Neuronal stem cell (in vitro differentiated cells): ENCODE data around the gene NINJ2.
A peak's percentile ranks its signal among the peaks of the same experiment; 100 is the strongest.

Experiments used
- DNase-seq: peaks from one replicate; pipeline ENCODE4 v3.0.0-alpha.2; 2013; ENCODE audit warnings: low spot score
- H2AFZ ChIP-seq: one replicate; pipeline ENCODE4 v1.6.1; 2013; ENCODE audit warnings: mild to moderate bottlenecking, low read length, inconsistent platforms
- H2AK5ac ChIP-seq: 2 replicates; pipeline ENCODE4 v1.6.1; 2013; ENCODE audit warnings: low read depth, mild to moderate bottlenecking, inconsistent platforms, low read length, moderate library complexity, mixed read lengths
- H2BK120ac ChIP-seq: 2 replicates; pipeline ENCODE4 v1.6.1; 2013; ENCODE audit warnings: low read depth, mild to moderate bottlenecking, inconsistent platforms, low read length, moderate library complexity, mixed read lengths
- H2BK12ac ChIP-seq: one replicate; pipeline ENCODE4 v1.6.1; 2013; ENCODE audit warnings: low read length, inconsistent platforms
- H2BK15ac ChIP-seq: 2 replicates; pipeline ENCODE4 v1.6.1; 2013; ENCODE audit warnings: mild to moderate bottlenecking, low read length, inconsistent platforms, mixed read lengths
- H2BK5ac ChIP-seq: one replicate; pipeline ENCODE4 v1.6.1; 2013; ENCODE audit warnings: inconsistent platforms, mild to moderate bottlenecking, low read length, moderate library complexity
- H3K14ac ChIP-seq: one replicate; pipeline ENCODE4 v1.6.1; 2013; ENCODE audit warnings: low read length, inconsistent platforms
- H3K18ac ChIP-seq: 2 replicates; pipeline ENCODE4 v1.6.1; 2013; ENCODE audit warnings: low read length, inconsistent platforms
- H3K23ac ChIP-seq: 2 replicates; pipeline ENCODE4 v1.6.1; 2013; ENCODE audit warnings: low read depth, mild to moderate bottlenecking, mixed read lengths, low read length, inconsistent platforms; ENCODE audit not compliant: poor library complexity
- H3K27ac ChIP-seq: replicated peaks from 3 replicates; pipeline ENCODE4 v1.5.1; 2013; ENCODE audit warnings: low read length, inconsistent platforms
- H3K27me3 ChIP-seq, 3 experiments: 2 replicates each; pipeline ENCODE4 v1.6.1; 2013; ENCODE audit warnings: low read length in 3 of 3, mild to moderate bottlenecking in 2 of 3, inconsistent platforms in 1 of 3, low read depth in 1 of 3, mixed read lengths in 1 of 3, moderate library complexity in 1 of 3; ENCODE audit not compliant: control insufficient read depth in 3 of 3, insufficient read depth in 3 of 3
- H3K36me3 ChIP-seq, 2 donors: replicated peaks in 1 of 2; 2 replicates each; pipeline ENCODE4 v1.6.1; 2013; ENCODE audit warnings: low read length in 2 of 2; ENCODE audit not compliant: control insufficient read depth in 2 of 2, insufficient read depth in 2 of 2
- H3K4ac ChIP-seq: 2 replicates; pipeline ENCODE4 v1.6.1; 2013; ENCODE audit warnings: inconsistent platforms, mild to moderate bottlenecking, low read length, moderate library complexity
- H3K4me1 ChIP-seq, 2 donors: 1 replicate in 1 of 2; 2 replicates in 1 of 2; pipeline ENCODE4 v1.6.1; 2013; ENCODE audit warnings: low read length in 2 of 2, low read depth in 1 of 2; ENCODE audit not compliant: control insufficient read depth in 2 of 2, insufficient read depth in 1 of 2
- H3K4me2 ChIP-seq: one replicate; pipeline ENCODE4 v1.6.1; 2013; ENCODE audit warnings: mild to moderate bottlenecking, low read length, inconsistent platforms; ENCODE audit not compliant: insufficient read depth, poor library complexity, severe bottlenecking
- H3K4me3 ChIP-seq, 2 donors: 2 replicates each; pipeline ENCODE4 v1.5.1; 2013; ENCODE audit warnings: low read length in 2 of 2, mild to moderate bottlenecking in 2 of 2, inconsistent platforms in 1 of 2, moderate library complexity in 1 of 2
- H3K79me1 ChIP-seq: one replicate; pipeline ENCODE4 v1.6.1; 2013; ENCODE audit warnings: low read depth, mild to moderate bottlenecking, inconsistent platforms, low read length, moderate library complexity
- H3K9ac ChIP-seq: one replicate; pipeline ENCODE4 v1.6.1; 2013; ENCODE audit warnings: mild to moderate bottlenecking, low read depth, low read length, inconsistent platforms; ENCODE audit not compliant: poor library complexity
- H3K9me3 ChIP-seq, 2 donors: replicated peaks in 1 of 2; 2 replicates each; pipeline versions ENCODE3 to v1.6.1; 2013; ENCODE audit warnings: low read length in 2 of 2, mild to moderate bottlenecking in 2 of 2, inconsistent platforms in 1 of 2, low read depth in 1 of 2, mixed read lengths in 1 of 2, moderate library complexity in 1 of 2; ENCODE audit not compliant: control insufficient read depth in 2 of 2, insufficient read depth in 1 of 2
- H4K8ac ChIP-seq: one replicate; pipeline ENCODE4 v1.6.1; 2013; ENCODE audit warnings: low read depth, mild to moderate bottlenecking, inconsistent platforms, low read length, moderate library complexity
- H4K91ac ChIP-seq: one replicate; pipeline ENCODE4 v1.6.1; 2013; ENCODE audit warnings: low read length, low read depth, mild to moderate bottlenecking, inconsistent platforms; ENCODE audit not compliant: poor library complexity
- WGBS, 2 donors: extraction: QIAGEN DNeasy Blood & Tissue Kit; methylation state at CpG; one replicate each; pipeline ENCODE4 v1.1.7; 2013; ENCODE audit warnings: missing lambda C conversion rate in 2 of 2, mixed read lengths in 1 of 2; ENCODE audit not compliant: insufficient read length in 2 of 2, insufficient replicate concordance in 1 of 2; ENCODE audit errors: extremely low coverage in 2 of 2; 5-methylcytosine and 5-hydroxymethylcytosine counted together

The NINJ2 gene

GRCh38 chr12:697481-697880, 34.2 kb upstream of the NINJ2 start:
- Histone ChIP-seq H3K14ac (no peak overlapping the region), H2AFZ (no peak overlapping the region), H3K36me3 (no peaks in the 10 kb centered on the region)

DNA sequence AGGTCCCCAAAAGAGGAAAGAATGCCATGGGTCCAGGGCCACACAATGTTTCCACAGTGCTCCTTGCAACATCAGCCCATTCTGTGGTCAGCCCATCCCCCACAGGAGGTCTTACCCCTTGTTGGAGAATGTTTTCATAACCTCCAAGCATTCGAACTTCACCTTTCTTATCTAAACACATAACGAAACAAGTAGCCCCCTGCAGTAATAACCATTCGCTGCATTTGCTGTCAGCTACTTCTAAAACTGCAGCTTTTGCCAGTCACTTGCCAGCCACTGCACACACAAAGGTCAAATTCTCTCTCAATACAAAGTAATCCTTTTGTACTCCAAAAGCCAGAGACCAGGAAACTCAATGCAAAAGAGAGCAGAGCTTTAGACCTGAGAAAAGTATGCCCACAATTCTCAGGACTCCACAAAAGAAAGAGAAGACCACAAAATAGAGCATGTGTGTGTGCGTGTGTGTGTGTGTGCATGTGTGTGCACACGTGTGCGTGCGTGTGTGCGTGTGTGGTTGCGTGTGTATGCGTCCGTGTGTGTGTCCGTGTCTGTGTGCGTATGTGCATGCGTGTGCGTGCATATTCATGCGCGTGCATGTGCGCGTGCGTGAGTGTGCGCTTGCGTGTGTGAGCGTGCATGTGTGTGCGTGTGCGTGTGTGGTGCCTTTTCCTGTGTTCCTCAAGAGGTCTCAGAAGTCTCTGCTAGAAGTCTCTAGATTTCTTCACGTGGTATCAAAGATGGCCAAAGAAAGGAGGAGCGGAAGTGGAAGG, 31.7 kb upstream of the NINJ2 start:
- H2BK5ac ChIP-seq: no peak overlapping the region
- H2BK12ac ChIP-seq: no peak overlapping the region
- no peak overlapping the region for H3K23ac ChIP-seq
- peaks cover 2 to 6% of the 10 kb centered on the region in 2 donors for H3K4me1 ChIP-seq
- no peaks in the 10 kb centered on the region for H3K36me3 ChIP-seq
- no peak overlapping the region for H2BK15ac ChIP-seq
- DNase-seq: no peak
- no peak overlapping the region for H3K4me2 ChIP-seq
- WGBS, 2 donors: no CpG with 5 or more reads among the region's 27 CpGs
- H3K79me1 ChIP-seq: no peaks in the 10 kb centered on the region
- H2AK5ac ChIP-seq: no peak overlapping the region
- no peak overlapping the region for H3K9ac ChIP-seq
- no peak overlapping the region for H2BK120ac ChIP-seq
- H3K14ac ChIP-seq: no peak overlapping the region
- no peak overlapping the region for H3K4ac ChIP-seq
- no peak overlapping the region for H3K27ac ChIP-seq
- no peaks in the 10 kb centered on the region for H3K27me3 ChIP-seq
- no peak overlapping the region for H4K8ac ChIP-seq
- peak overlapping the region in 1 of 2 donors; percentile 18 for H3K4me3 ChIP-seq
- H3K9me3 ChIP-seq: peaks cover 16 to 37% of the 10 kb centered on the region in 2 donors
- H3K18ac ChIP-seq: no peak overlapping the region
- no peak overlapping the region for H2AFZ ChIP-seq
- H4K91ac ChIP-seq: no peak overlapping the region

More at GRCh38 chr12:697481-697880, 34.2 kb upstream of the NINJ2 start:
- Histone ChIP-seq H2BK12ac (no peak overlapping the region), H2BK120ac (no peak overlapping the region), H3K79me1 (no peaks in the 10 kb centered on the region), H2BK5ac (no peak overlapping the region), H3K4me3 (no peak overlapping the region), H3K4me1 (peaks cover 3 to 5% of the 10 kb centered on the region in 2 donors), H2AK5ac (no peak overlapping the region), H3K27ac (no peak overlapping the region), H4K8ac (no peak overlapping the region), H3K23ac (no peak overlapping the region), H3K27me3 (no peaks in the 10 kb centered on the region), H2BK15ac (no peak overlapping the region), H3K4me2 (no peak overlapping the region), H3K4ac (no peak overlapping the region), H3K9ac (no peak overlapping the region), H3K9me3 (peaks cover 14 to 27% of the 10 kb centered on the region in 2 donors), H4K91ac (no peak overlapping the region), H3K18ac (no peak overlapping the region)
- DNase-seq: no peak
- no CpG with 5 or more reads among the region's 2 CpGs for WGBS, 2 donors

DNA sequence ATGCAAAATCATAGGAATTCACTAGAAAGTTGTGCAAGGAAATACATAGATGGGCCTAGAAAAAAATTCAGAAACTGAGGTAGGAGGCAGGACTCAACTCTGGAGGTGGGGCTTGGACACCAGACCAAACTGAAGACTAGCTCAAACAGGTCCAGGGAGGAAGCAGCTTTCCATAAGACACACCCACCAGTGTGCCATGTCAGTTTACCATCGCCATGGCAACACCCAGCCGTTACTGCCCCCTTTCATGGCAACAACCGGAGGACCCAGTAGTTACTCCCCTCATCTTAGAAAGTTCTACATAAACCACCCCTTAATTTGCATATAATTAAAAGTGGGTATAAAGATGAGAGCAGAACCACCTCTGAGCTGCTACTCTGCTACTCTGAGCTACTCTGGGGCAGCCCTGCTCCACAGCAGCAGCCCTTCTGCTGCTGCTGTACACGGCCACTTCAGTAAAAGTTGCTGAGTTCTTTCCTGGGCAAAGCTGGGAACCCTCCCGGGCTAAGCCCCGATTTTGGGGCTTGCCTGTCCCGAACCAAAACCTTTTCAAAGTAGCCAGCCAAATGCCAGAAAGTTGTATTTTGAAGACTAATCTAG, 30.8 kb upstream of the NINJ2 start:
- Histone ChIP-seq H3K9me3 (peaks cover 16 to 37% of the 10 kb centered on the region in 2 donors), H2BK12ac (no peak overlapping the region), H3K27ac (no peak overlapping the region), H3K14ac (no peak overlapping the region), H3K27me3 (no peaks in the 10 kb centered on the region), H2BK120ac (no peak overlapping the region), H3K4me2 (no peak overlapping the region), H3K4me1 (peaks cover 2 to 6% of the 10 kb centered on the region in 2 donors), H3K23ac (no peak overlapping the region), H3K79me1 (no peaks in the 10 kb centered on the region), H2BK15ac (no peak overlapping the region), H2AK5ac (no peak overlapping the region), H3K9ac (no peak overlapping the region), H2AFZ (no peak overlapping the region), H3K18ac (no peak overlapping the region), H4K8ac (no peak overlapping the region), H3K36me3 (no peaks in the 10 kb centered on the region), H4K91ac (no peak overlapping the region), H3K4me3 (no peak overlapping the region), H3K4ac (no peak overlapping the region), H2BK5ac (no peak overlapping the region)
- DNase-seq: no peak
- WGBS, 2 donors: no CpG with 5 or more reads among the region's 7 CpGs

GRCh38 chr12:692274-692673, 29.0 kb upstream of the NINJ2 start:
- Histone ChIP-seq H2AK5ac (no peak overlapping the region), H2BK5ac (no peak overlapping the region), H3K18ac (no peak overlapping the region), H3K79me1 (no peaks in the 10 kb centered on the region), H3K36me3 (no peaks in the 10 kb centered on the region), H3K27ac (no peak overlapping the region), H3K9ac (no peak overlapping the region), H3K14ac (no peak overlapping the region), H4K8ac (no peak overlapping the region), H3K27me3 (no peaks in the 10 kb centered on the region), H3K9me3 (peaks cover 13 to 25% of the 10 kb centered on the region in 2 donors), H3K4me3 (no peak overlapping the region), H2BK15ac (no peak overlapping the region), H4K91ac (no peak overlapping the region), H3K4me1 (peaks cover 2 to 6% of the 10 kb centered on the region in 2 donors), H3K4me2 (no peak overlapping the region), H3K4ac (no peak overlapping the region), H2BK120ac (no peak overlapping the region), H3K23ac (no peak overlapping the region), H2AFZ (no peak overlapping the region), H2BK12ac (no peak overlapping the region)
- no peak for DNase-seq
- no CpG with 5 or more reads among the region's 2 CpGs for WGBS, 2 donors
